ENCODE results near the gene KCTD10. TPM values are rescaled to one million over a fixed set of nuclear protein-coding genes. Genes with fewer than 3 reads are reported as not detected.

The KCTD10 gene
- polyA plus RNA-seq, 1 of the 3 experiments (the other 2 are of a cell fraction) = 66.9 TPM

GRCh38 chr12:109482491-109482890, 5.4 kb upstream of the KCTD10 start:
- no peak for DNase-seq
- H3K4me2 ChIP-seq = no peak overlapping the region
- H3K4me1 ChIP-seq (ENCODE audit: control insufficient read depth in 1 of 2, insufficient read depth in 2 of 2, low read depth in 1 of 2, low read length in 1 of 2) = peaks cover 7 to 9% of the 10 kb centered on the region in 2 experiments; a peak in 2 of 4 replicates
- no peak for TF ChIP-seq SIN3A (IDR thresholded peaks at IDR 0.05; ENCODE audit: borderline replicate concordance, low read depth, low read length)
- no peak for TF ChIP-seq REST (IDR thresholded peaks at IDR 0.05; ENCODE audit: low read depth, low read length)
- no peak for TF ChIP-seq GATA2 (CRISPR knock-in tag; IDR thresholded peaks at IDR 0.05)
- no peak overlapping the region for H3K27ac ChIP-seq (ENCODE audit: low read depth in 2 of 2, low read length in 1 of 2)
- H3K79me2 ChIP-seq (ENCODE audit: insufficient read depth) = peaks cover 36% of the 10 kb centered on the region
- H3K9ac ChIP-seq = no peak overlapping the region
- ChIA-PET POLR2A (no interaction called here), CTCF (no interaction called here)
- H3K9me3 ChIP-seq = no peaks in the 10 kb centered on the region
- no peaks in the 10 kb centered on the region for H3K9me2 ChIP-seq
- H3F3A ChIP-seq (replicated peaks; ENCODE audit: insufficient read depth) = no peaks in the 10 kb centered on the region
- H2AFZ ChIP-seq (ENCODE audit: low read depth) = no peak overlapping the region
- H3K36me3 ChIP-seq (replicated peaks in 1 of 2; ENCODE audit: control insufficient read depth in 1 of 2, insufficient read depth in 2 of 2, low read length in 1 of 2) = peaks cover 34 to 46% of the 10 kb centered on the region in 2 experiments
- H4K20me1 ChIP-seq (ENCODE audit: insufficient read depth) = no peaks in the 10 kb centered on the region
- H3K4me3 ChIP-seq (ENCODE audit: low read depth in 2 of 2, low read length in 1 of 2) = no peak overlapping the region
- no peaks in the 10 kb centered on the region for H3K27me3 ChIP-seq (ENCODE audit: insufficient read depth)
- 88% methylated on average over 2 of the region's 2 CpGs for WGBS (ENCODE audit: low lambda C conversion rate)

- Histone ChIP-seq H3K4me3 (ENCODE audit: low read depth in 2 of 2, low read length in 1 of 2) (no peak overlapping the region), H3K4me2 (no peak overlapping the region), H3K27ac (ENCODE audit: low read depth in 2 of 2, low read length in 1 of 2) (no peak overlapping the region), H3K4me1 (ENCODE audit: control insufficient read depth in 1 of 2, insufficient read depth in 2 of 2, low read depth in 1 of 2, low read length in 1 of 2) (peaks cover 7 to 9% of the 10 kb centered on the region in 2 experiments; a peak in 2 of 4 replicates), H3K9ac (no peak overlapping the region), H3K27me3 (ENCODE audit: insufficient read depth) (no peaks in the 10 kb centered on the region), H4K20me1 (ENCODE audit: insufficient read depth) (no peaks in the 10 kb centered on the region), H3F3A (replicated peaks; ENCODE audit: insufficient read depth) (no peaks in the 10 kb centered on the region), H3K36me3 (replicated peaks in 1 of 2; ENCODE audit: control insufficient read depth in 1 of 2, insufficient read depth in 2 of 2, low read length in 1 of 2) (peaks cover 31 to 39% of the 10 kb centered on the region in 2 experiments), H3K9me2 (no peaks in the 10 kb centered on the region), H3K9me3 (no peaks in the 10 kb centered on the region), H2AFZ (ENCODE audit: low read depth) (no peak overlapping the region), H3K79me2 (ENCODE audit: insufficient read depth) (peaks cover 39% of the 10 kb centered on the region)
- ChIA-PET CTCF (interaction anchor here (1.2 kb wide), 1 partner anchor 54 kb away, joined by 3 read pairs; no protein-coding TSS in a partner anchor), POLR2A (no interaction called here)
- WGBS (ENCODE audit: low lambda C conversion rate) = 95% methylated on average over 1 of the region's 1 CpG
- no peak for DNase-seq
- no peak for TF ChIP-seq JUND (IDR thresholded peaks at IDR 0.05)
- TF ChIP-seq MEF2A (IDR thresholded peaks at IDR 0.05; ENCODE audit: borderline replicate concordance, low read depth) = no peak
- TF ChIP-seq IRF3 (IDR thresholded peaks at IDR 0.05; ENCODE audit: low read depth, low read length) = no peak
- no peak for TF ChIP-seq USF1 (IDR thresholded peaks at IDR 0.05; ENCODE audit: borderline replicate concordance, low read depth)
- TF ChIP-seq CHD2 (IDR thresholded peaks at IDR 0.05; ENCODE audit: low read length, partially characterized antibody) = no peak
- no peak for TF ChIP-seq SMC3 (IDR thresholded peaks at IDR 0.05; ENCODE audit: low read depth, low read length)
- TF ChIP-seq PBX3 (IDR thresholded peaks at IDR 0.05) = no peak
- TF ChIP-seq MAX (IDR thresholded peaks at IDR 0.05; ENCODE audit: low read depth) = no peak
- no peak for TF ChIP-seq RXRA (IDR thresholded peaks at IDR 0.05; ENCODE audit: borderline replicate concordance, low read depth)
- TF ChIP-seq GATA2 (CRISPR knock-in tag; IDR thresholded peaks at IDR 0.05) = no peak
- no peak for TF ChIP-seq RCOR1 (IDR thresholded peaks at IDR 0.05; ENCODE audit: low read length)
- no peak for TF ChIP-seq YY1 (IDR thresholded peaks at IDR 0.05; ENCODE audit: low read depth)
- no peak for TF ChIP-seq POLR2AphosphoS5 (IDR thresholded peaks at IDR 0.05; ENCODE audit: low read depth, low read length)
- TF ChIP-seq FOSL2 (IDR thresholded peaks at IDR 0.05; ENCODE audit: borderline replicate concordance, low read depth) = no peak
- TF ChIP-seq GABPA (IDR thresholded peaks at IDR 0.05; ENCODE audit: low read depth) = no peak
- no peak for TF ChIP-seq EP300 (IDR thresholded peaks at IDR 0.05; ENCODE audit: borderline replicate concordance in 1 of 2, low read depth in 1 of 2, low read length in 1 of 2)
These were observed 4.8 kb upstream of the KCTD10 start for GRCh38 chr12:109481863-109482262.
